HL-60/S4 (cell line): Measurements from ENCODE around the gene PARVG.

Source experiments
- in situ Hi-C: fragments of 300-500 bp; cut with MboI; formaldehyde crosslinking; loops from 2 replicates; pipeline ENCODE4 v1.14.3; 2022; ENCODE audit warnings: low sequenced_read_pairs

The PARVG gene

GRCh38 chr22:44154436-44154942 is 26.2 kb upstream of the PARVG start:
- in situ Hi-C loops, result no loop called here

- in situ Hi-C loops, result no loop called here
Measured at GRCh38 chr22:44155115-44155514, 25.6 kb upstream of the PARVG start.

- in situ Hi-C loops, result no loop called here
Measured at GRCh38 chr22:44157916-44158618, 22.7 kb upstream of the PARVG start.

GRCh38 chr22:44158816-44159215 is 21.9 kb upstream of the PARVG start:
- in situ Hi-C loops, result no loop called here

DNA sequence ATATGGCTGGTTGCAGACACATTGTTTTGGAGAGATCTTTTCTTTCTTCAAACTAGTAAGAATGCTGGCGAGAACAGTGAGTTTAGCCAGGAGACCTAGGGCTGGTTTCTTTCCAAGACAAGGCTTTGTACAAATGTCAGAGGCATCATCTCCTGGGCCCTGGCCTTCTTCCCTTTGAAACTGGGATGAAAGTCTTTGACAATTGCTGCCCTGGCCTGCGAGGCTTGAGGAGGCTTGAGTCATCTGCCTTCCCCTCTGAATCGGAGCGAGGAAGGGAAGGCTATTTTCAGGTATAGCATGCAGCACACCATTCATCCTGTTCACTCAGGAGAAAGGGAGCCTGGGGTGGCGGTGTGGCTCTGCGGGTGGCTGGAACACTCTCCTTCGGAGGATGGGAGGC is 21.5 kb upstream of the PARVG start:
- in situ Hi-C loops, result no loop called here

DNA sequence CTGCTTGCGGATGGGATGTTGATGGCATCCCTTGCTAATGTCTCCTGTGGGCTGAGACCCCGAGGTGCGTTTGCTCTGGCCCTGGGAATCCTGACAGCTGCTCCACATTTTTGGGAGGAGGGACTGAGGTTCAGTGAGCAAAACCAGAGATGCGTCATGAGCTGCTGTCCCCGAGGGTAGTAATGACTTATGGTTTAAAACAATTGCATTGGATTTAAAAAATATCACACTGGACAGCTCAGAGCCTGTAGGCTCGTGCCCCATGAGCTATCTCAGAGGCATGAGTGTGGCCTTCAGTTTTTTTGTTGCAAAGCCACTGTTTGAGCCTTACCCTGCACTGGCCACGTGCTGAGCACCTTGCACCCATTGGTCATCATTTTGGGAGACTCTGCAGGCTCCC is 20.9 kb upstream of the PARVG start:
- in situ Hi-C loops, result no loop called here

GRCh38 chr22:44160421-44160820 is 20.3 kb upstream of the PARVG start:
- in situ Hi-C loops, result no loop called here

GRCh38 chr22:44161673-44162072 is 19.1 kb upstream of the PARVG start:
- in situ Hi-C loops, result no loop called here

GRCh38 chr22:44162960-44163359 is 17.8 kb upstream of the PARVG start:
- in situ Hi-C loops, result no loop called here

DNA sequence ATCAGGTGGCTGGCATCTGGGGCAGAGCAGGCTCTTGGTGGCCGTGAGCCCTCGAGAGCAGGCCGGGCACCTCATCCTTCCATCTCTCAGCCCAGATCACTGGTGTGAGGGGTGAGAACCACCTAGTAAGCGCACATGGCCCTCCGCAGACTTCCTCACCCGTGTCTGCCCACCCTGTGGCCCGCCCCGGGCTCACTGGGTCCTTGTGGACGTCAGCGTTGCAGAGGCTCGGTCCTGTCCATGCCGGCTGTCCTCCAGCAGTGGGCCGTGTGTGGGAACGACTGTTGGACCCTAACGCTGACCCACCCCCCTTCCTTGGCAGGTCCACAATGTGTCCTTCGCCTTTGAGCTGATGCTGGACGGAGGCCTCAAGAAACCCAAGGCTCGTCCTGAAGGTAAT is 17.2 kb upstream of the PARVG start:
- in situ Hi-C loops, result no loop called here

- in situ Hi-C loops, result no loop called here
Measured at GRCh38 chr22:44164031-44164430, 16.7 kb upstream of the PARVG start.

- in situ Hi-C loops, result no loop called here
Measured at GRCh38 chr22:44165286-44165874, 15.3 kb upstream of the PARVG start.

GRCh38 chr22:44166498-44167276 is 14.0 kb upstream of the PARVG start:
- in situ Hi-C loops, result no loop called here

GRCh38 chr22:44167501-44167900 is 13.2 kb upstream of the PARVG start:
- in situ Hi-C loops, result no loop called here

GRCh38 chr22:44168206-44168605 is 12.5 kb upstream of the PARVG start:
- in situ Hi-C loops, result no loop called here

DNA sequence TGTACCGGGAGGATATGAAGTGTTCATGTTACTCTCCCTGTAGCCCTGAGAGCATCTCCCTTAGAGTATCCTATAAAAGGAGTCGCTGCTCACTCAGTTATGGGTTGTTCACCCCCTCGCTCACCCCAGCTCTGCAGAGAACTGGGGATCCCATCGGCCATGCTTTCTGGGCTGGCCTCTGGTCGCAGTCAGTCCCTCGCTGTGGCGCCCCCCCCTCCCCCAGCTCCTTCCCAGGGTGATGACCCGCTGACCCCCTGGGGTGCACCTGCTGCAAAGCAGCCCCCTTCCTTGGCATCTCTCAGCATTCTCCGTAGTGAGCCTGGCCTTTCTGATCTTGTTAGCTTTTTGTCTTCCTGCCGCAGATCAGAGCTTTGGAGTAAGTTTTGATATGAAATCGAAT is 10.3 kb upstream of the PARVG start:
- in situ Hi-C loops, result no loop called here

- in situ Hi-C loops, result no loop called here
Measured at GRCh38 chr22:44171561-44171960, 9.2 kb upstream of the PARVG start.

GRCh38 chr22:44172370-44173108 is 8.2 kb upstream of the PARVG start:
- in situ Hi-C loops, result no loop called here

GRCh38 chr22:44173154-44173553 is 7.6 kb upstream of the PARVG start:
- in situ Hi-C loops, result no loop called here

DNA sequence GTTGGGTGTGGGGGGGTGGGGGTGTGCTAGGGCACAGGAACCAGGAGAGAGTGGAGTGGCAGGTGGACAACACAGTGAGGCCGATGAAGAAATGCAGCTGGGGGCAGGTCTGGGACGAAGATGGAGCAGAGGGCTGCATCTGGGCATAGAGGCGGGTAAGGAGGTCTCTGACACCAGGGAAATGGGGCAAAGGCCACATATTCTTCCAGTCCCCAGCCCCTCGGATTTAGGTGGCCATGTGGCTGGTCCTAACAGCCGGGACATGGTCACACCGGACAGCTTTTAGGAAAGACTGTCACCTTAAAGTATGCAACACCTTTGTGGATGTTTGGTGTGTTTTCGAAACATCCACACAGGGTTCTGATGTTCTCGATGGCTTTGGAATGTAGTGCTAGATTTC is 5.0 kb upstream of the PARVG start:
- in situ Hi-C loops, result no loop called here
